Fibroblast of peridontal ligament (primary cell): Measurements from ENCODE around the gene CIB2.

ENCODE experiments used
- DNase-seq: peaks from one replicate; pipeline ENCODE4 v3.0.0-alpha.2; 2010; ENCODE audit errors: extremely low read depth

The CIB2 gene

GRCh38 chr15:78107471-78107870 is 23.8 kb downstream of the CIB2 start:
- no peak for DNase-seq

DNA sequence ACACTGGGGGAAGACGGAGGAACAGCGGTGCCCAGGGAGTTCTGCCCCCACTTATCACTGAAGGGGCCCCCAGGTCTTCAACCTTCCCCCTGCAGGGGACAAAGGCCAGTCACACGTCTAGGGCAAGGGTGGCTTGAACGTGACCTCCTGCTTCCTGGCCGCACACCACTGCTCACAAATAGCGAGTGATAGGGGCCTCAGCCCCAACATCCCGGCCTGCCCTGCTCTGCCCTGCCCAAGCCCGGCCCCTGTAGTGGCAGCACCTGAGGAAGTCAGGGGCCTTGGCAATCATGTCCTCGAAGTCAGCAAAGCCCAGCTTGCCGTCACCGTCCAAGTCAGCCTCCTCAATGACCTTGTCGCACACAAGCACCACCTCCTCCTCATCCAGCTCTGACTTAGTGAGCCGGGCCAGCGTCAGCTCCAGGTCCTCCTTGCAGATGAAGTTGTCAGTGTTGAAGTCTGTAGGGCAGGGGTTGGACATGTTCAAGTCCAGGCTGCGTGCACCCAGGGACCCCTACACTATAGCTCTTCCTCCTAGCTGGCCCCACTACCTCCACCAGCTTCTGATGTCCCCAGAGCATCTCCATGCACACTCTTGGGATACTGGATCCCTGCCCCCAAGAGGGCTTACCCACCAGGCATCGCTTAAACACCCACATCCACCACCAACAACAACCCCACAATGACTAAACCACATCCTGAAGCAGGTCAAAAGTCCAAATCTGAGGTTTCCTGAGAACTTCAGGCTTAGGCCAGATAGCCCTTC is 25.6 kb downstream of the CIB2 start:
- DNase-seq = no peak

DNA sequence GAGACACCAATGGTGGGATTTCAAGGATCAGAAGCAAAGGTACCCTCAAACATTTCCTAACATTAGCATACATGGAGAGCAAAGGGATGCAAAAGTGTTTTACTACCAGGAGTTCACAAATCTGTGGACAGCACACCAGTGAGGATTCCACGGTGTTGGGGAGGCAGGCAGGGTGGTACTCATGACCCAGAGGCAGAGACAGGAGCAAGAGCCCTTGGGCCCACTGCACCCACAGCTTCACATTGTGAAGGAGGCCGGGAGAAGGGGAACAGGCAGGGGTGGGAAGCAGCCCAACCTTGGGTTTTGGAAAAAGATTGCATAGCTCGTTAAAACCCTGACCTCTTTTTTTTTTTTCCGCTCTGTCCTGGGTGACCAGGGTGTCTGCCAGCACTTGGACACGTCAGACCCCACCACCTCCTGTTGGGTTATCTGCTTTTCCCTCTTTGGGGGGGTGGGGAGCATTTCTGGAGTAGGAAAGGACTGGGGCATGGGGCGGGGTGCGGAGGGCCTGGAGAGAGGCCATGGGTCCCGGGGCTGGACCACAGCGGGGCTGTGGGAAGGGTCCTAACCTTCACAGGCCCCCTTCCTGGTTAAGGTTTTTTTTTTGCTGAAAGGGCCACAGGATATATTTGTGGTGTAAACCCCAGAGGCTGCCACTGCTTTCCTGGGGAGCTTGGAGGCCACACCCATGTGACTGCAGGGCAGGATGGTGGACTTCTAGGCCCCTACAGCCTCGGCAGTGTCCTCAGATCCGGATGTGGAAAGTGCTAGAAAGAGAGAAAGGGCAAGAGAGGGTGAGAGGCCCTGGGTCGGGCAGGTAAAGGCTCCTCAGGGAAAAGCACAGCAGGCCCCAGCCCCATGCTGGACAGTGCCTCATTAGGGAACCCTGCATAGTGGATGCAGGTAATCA is 26.4 kb downstream of the CIB2 start:
- no peak for DNase-seq

DNA sequence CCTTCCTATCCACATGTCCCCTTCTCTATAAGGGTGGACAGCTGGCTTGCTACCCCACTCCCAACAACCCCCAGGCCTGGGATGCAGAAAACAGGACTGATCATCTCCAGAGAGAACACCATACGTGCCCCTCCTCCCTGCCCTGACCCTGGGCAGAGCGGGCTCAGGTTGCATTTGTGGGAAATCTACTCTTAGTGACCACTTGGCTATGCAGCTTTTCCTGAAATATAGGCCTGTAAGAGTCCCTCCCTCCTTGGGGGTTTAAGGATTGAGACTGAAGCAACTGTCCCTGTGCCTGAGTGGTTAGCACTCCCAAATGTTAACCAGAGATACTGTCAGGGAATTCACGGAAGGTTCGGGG is 27.1 kb downstream of the CIB2 start:
- no peak for DNase-seq

DNA sequence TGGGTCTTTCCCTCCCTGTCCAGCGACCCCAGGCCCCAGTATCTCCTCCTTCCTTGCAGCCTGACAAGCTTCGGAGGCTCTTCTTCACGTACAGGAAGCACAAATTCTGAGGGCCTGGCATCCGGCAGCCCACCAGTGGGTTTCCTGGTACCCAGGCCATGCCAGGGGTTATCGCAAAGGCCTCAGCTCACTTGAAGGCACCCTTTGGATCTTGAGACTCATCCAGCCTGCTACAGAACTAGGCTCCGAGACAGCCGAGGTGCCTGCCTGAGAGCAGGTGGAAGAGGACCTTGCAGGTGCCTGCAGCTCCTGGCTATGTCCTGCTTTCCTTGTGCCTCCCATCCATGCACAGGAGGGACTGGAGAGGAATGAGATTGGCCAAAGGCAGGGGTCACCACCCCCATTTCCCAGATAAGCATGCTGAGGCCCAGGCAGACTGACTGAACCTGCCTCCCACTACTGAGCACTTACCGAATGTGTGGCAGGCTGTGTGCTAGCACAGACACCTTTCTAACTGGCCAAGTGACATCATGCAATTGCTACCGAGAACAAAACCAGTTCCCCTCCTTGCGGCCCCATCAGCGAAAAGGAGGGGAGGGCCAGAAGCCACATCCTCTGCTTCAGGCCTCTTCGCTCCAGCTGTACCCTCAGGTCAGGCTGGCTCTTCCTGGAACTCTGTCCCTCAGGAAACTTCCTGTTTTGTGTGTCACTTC is 27.7 kb downstream of the CIB2 start:
- DNase-seq = no peak

DNA sequence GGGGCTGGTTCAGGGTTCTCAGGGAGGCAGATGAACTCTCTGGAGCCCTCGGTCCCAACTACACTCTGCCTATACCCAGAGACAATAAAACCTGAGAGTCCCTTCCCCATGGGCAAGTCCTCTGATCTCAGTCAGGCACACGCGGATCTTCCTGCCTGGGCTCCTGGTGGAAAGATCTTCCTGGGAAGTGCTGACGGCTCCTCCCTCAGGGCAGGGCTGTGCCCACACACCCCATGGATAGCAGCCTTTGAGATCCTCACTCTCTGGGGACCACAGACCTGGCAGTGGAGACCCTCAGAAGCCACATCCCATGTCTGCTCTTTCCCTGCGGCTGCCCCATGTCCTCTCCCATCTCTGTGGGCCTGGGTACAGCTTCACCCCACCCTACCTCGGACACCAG is 28.5 kb downstream of the CIB2 start:
- no peak for DNase-seq

- DNase-seq = no peak
These were observed 29.0 kb downstream of the CIB2 start for GRCh38 chr15:78102211-78102610.

- no peak for DNase-seq
These were observed 29.7 kb downstream of the CIB2 start for GRCh38 chr15:78101423-78102105.

DNA sequence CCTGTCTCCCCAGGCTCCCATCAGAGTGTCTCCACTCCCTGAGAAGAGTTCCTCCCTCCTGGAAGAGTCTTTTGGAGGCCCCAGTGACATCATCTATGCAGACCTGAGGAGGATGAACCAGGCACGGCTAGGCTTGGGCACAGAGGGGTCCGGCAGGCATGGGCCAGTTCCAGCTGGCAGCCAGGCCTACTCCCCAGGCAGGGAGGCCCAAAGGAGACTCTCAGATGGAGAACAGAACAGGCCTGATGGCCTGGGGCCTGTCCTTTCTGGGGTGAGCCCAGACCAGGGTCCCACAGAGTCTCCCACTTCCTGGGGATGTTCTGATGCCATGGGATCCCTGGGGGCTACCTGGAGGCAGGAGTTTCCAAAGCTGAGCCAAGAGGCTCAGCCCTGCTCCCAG is 30.4 kb downstream of the CIB2 start:
- DNase-seq = no peak

DNA sequence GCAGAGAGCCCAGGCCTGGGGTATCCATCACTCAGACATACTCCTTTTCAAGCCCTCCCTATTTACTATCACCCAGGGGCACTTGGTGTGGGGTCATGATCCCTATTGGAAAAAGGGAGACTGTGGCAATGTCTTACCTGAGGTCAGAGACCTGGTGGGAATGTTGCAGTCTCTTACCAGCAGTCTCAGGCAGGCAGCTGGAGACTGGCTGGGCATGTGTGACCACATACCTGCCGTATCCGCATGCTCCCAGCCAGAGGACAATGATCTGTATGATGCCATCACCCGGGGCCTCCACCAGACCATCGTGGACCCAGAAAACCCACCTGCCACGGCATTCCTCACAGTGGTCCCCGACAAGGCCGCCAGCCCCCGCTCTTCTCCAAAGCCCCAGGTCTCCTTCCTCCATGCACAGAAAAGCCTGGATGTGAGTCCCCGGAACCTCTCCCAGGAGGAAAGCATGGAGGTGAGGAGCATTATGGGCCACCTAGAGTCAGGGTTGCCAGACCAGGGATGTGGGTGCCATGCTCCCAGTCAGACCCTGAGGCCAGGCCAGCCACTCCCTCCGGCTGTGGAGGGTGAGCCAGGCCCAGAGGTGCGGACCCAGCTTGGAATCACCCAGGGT is 33.0 kb downstream of the CIB2 start:
- no peak for DNase-seq

DNA sequence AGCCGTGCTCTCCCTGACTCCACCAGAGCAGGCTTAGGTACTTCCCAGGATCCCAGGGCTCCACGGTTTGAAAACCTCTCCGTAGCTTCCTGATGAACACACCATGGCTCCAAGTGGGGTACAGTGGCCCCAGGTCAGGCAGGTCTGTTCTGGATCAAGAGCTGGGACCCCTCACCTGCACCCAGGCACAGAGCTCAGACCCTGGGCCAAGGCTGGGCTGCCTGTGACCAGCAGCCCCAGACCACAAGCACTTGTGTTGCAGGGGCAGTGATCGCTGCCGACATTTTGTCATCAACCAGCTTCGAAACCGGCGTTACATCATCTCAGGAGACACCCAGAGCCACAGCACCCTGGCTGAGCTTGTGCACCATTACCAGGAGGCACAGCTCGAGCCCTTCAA is 33.6 kb downstream of the CIB2 start:
- DNase-seq = no peak

- DNase-seq = peak; percentile 89
These were observed 37.8 kb downstream of the CIB2 start for GRCh38 chr15:78093242-78094020.

DNA sequence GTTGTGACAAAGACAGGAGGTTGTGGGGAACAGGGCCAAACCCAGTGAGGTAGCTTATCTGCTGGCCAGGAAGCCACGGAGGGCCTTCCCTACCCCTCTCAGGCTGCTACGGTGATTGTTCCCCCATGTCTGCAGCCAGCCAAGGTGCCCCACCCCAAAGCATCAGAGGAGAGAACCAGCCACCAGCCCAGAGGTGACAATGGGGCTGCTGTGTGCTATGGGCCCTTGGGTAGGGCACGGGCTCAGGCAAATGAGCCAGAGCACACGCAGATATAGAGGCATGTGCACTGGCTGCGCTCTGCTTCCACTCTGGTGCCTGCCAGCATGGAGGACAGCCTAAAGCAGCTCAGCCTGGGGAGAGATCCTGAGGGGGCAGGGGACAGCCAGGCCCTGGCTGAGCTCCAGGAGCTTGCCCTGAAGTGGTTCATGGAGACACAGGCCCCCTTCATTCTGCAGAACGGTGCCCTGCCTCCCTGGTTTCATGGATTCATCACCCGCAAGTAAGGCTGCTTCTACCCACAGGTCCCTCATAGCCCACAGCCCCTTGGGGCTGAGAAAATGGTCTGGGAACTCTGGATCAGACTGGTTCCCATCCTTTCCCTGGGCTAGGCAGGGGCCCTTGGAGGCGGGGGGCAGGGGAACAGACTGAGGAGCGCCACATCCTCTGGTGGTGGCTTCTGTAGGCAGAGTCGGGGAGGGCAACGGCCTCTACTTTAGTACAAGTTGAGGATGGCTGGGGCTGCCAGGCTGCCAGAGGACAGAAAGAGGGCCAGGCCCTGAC is 38.8 kb downstream of the CIB2 start, which contains the start of gene SH2D7:
SH2D7 (plus strand) TSS at position 301 of the 781 bp plus-strand sequence; CDS start at position 325, 24 bp downstream.
- no peak for DNase-seq

DNA sequence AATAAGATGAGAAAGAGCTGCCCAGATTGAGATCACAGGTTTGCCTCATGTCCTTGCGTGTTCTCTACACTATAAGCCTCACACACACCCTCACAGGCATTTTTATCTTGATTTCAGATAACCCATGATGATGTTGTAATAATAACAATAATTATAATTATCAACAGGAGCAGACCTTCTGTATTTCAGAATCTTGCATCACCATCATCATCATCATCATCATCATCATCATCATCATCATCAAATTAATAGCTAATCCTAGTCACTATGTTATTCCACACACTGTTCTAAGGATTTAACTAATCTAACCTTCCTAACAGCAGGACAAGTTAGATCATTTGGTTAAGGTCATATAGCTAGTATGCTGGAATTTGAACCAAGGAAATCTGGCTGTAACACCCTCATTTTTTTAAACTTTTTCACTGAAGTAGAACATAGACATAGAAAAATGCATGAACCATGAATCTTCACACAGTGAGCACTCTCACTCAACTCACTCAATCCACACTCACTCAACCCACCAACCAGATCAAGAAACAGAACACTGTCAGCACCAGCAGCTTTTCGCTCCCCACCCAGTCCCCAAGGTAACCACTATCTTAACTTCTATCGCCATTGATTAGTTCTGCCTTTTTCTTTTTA is 40.7 kb downstream of the CIB2 start:
- DNase-seq = peak; percentile 40

DNA sequence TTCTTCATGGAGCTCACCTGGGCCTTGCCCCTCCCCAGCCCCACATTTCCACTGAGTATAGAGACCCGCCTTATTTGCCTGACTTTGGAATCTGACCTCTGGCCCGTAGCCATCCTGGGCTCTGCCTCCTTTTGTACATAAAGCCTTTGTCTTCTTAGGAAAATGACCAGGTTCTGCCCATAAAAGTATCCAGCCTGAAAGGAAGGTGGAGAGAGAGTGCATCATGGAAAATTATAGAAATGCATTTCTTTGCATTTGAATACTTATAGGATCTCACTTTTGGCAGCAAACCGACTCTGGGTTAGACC is 42.5 kb downstream of the CIB2 start:
- no peak for DNase-seq

DNA sequence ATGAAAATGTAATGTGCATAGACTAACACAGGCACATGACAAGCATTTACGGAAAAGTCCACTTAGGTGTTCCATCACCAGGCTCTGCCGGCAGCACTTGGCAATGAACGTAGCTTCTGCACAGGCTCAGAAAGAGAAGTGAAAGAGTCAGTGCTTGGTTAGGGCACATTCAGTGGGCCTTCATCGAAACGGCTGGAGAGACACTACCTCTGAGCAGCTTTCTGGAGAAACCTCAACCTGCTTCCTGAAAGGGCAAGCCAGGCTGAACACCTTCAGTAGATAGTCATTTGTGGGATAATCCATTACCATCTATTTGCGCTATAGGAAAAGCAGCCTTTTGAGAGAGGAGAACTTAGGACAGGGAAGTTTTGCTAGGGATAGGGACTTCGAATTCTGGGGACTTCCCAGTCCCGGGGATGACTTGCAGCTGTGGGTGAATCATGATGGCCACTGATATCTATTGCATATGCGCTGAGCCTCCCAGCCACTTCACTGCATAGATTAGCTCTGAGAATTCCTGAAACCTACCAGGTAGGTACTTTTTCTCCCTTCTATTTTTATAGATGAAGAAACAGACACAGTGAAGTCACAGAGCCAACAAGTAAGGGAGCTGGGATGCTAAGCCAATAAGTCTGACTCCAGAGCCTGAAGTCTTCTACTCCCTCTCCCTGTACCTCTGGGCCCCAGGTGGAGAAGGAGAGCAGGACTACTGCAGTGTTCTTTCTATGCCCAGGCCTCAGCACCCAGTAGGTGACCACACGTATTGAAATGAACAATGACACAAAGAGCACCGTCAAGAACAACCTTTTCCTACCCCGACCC is 43.1 kb downstream of the CIB2 start:
- DNase-seq = no peak

- DNase-seq = peak; percentile 95
These were observed 45.3 kb downstream of the CIB2 start for GRCh38 chr15:78085928-78086327.

- DNase-seq = no peak
These were observed 46.8 kb downstream of the CIB2 start for GRCh38 chr15:78084449-78084750.
